CD4-positive, alpha-beta T cell treated with Interleukin-6 for 4 hours (primary cell): Measurements from ENCODE around the gene SORT1.
"Not testable (repeated sequence)": the region's sequence is repeated elsewhere in the genome, so short reads cannot be mapped to it uniquely, and the experiment has no call there.

Experiments used
- DNase-seq: peaks from one replicate; pipeline ENCODE4 v3.0.0-alpha.2; 2020; ENCODE audit warnings: mixed read lengths

SORT1 gene

DNA sequence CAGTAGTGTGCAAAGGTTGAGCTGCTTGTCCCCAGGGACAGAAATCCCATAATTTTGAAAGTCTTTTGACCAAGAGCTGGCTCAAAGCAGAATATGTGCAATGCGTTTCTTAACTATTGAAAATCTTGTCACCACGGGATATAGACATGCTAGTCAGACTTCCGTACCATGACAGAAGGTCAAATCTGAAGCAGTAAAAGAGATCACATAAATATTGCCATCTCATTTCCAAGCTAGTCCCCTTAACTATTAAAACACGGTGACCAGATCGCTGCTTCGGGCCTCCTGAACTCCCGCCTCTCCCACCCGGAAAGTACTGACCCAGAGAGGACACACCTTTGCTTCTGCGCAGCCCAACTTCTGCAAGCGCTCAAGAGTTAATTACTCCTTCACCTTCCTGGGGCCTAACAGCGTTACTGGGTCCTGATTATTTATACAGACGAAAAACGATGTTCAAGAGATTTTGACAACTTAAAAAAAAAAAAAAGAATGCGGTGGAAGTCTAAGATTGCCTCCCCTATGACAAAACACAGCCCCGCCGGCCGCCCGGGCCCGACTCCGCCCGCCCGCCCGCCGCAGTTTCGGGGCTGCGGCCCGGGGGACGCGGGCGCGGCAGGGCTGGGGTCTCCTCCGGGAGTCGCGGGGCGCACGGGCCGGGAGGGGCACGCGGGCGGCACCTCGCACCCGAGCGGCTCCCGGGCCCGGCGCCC is 692 bp downstream of the SORT1 start:
- no peak for DNase-seq

DNA sequence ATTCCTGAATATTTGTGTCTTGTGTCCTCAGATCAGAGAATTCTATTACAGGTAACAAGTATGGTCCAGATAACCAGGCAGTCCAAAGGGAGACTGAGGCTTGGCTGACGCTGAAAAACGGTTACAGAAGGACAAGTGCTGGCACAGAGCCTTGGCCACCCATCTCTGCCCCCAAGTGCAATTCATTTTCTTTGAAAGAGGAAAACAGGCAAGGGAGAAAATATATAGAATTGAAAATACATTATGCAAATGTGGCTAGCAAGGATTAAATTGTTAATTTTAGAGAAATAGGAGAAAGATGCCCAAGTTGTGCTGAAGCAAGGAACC is 1.2 kb downstream of the SORT1 start:
- no peak for DNase-seq

DNA sequence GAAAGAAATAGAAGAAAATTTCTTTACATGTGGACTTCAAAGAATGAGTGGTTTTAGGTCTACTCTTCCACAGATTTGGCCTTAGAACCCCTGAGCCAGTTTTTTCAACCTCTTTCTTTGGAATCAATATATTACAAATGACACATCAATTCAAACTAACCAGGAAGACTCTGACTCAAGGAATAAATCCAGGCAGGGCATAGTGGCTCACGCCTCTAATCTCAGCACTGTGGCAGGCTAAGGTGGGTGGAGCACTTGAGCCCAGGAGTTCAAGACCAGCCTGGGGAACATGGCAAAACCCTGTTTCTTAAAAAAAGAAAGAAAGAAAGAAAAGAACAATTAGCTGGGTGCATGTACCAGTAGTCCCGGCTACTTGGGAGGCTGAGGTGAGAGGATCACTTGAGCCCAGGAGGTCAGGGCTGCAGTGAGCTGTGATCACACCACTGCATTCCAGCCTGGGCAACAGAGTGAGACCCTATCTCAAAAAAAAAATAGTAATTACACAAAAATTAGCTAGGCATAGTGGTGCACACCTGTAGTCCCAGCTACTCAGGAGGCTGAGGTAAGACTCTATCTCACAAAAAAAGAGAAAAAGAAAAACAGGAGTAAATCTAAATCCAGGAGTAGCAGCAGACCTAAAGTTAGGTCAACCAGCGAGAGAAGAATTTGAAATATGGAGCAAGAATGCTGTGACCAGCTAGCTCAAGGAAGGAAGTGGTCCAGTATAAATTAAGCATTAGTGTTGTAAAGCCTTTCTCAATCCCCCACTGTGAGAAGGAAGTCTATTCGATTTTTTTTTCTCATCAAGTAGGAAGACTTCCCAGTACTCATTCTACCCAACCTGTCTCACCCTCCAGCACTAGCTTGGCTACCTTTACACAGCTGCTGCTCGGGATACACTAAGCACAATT is 1.9 kb downstream of the SORT1 start:
- DNase-seq: no peak

DNA sequence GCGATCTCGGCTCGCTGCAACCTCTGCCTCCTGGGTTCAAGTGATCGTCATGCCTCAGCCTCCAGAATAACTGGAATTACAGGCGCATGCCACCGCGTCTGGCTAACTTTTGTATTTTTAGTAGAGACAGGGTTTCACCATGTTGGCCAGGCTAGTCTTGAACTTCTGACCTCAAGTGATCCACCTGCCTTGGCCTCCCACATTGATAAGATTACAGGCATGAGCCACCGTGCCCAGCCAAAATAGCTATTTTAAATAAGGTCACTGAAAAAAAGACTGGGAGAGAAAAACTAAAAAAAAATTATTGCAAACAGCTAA is 2.5 kb downstream of the SORT1 start:
- not testable (repeated sequence) for DNase-seq

DNA sequence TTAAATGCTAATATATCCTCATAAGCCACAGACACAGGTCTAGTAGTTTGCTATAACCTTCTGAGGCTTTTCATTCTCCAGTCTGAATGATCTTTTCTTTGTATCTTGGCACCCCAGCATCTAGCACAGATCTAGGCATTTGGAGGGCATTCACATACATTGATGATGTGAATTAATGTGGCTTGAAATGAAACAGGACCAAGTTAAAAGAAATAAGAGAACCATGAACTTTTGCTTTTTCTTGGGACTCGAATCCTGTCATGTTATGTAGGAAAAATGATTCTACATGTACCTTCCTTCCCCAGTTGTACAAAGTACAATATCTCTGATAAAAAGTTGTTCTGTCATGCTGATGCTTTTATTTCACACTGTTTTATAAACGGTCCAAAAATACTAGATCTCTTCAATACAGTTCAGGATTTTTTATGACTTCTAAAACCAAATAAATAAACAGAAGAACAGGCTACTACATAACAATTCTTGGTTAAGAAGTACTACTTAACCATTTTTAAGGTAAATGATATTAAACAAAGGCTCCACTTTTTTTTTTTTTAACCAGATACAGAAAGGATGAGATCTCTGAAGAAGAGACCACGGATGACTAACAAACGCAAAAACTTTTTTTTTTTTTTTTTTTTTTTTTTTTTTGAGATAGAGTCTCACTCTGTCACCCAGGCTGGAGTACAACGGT is 3.0 kb downstream of the SORT1 start:
- DNase-seq: no peak

DNA sequence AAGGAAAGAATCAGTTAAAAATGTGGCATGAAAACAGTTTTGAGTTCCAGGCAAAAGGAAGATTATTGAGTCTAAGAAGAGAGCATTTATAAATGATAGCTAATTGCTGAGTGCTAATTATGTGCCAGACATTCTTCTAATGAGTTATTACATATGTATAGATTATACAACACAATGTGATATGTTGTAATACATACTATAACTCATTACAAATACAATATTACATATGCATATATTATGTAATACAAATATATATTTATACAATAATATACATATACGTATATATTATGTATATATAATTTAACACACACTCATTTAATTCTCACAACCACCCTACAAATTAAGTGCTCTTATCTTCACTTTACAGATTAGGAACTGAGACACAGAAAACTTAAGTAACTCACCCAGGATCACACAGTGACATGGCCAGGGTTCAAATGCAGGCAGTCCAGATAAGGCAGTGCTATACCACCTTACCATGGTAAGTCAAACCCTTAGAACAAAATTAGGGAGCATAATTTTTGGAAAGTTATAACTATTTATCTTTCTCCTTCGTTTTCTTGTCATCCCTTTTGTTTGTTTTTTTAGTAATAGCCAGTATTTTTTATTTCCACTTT is 4.0 kb downstream of the SORT1 start:
- no peak for DNase-seq

DNA sequence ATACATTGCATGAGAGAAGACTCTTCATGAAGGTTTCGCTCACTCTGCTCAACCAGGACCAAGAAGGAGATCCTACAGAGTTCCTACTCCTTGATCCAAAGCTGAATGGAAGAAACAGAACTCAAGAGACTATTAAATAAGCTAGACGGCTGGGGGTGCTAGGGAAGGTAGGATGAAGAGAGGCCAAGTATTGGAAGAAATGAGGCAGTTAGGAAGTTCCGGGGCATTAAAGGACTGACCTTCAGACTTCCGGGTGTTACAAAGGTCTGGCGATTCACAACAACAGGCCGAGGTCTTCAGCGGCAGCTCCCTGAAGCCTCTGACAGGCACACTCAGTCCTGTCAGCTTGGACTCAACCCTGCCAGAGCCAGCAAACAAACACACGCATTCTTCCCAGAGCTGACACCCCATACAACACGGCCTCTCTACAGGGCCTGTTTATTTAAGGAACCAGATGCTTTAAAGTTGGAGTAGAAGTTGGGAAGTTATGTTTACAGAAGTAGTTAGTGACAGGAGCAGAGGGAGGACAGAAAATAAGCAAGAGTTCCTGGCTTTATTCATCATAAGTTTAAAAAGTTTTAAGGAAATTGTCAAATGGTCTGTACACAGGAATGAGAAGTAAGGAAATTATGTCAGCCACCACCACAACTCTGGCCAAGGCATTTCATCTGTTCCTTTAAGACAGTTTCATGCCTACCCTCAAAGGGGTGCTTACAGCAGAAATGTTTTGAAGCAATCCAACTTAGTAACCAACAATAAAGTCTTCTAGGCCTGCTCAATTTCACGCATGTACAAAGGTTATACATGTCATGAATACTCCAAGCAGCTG is 4.7 kb downstream of the SORT1 start:
- no peak for DNase-seq

DNA sequence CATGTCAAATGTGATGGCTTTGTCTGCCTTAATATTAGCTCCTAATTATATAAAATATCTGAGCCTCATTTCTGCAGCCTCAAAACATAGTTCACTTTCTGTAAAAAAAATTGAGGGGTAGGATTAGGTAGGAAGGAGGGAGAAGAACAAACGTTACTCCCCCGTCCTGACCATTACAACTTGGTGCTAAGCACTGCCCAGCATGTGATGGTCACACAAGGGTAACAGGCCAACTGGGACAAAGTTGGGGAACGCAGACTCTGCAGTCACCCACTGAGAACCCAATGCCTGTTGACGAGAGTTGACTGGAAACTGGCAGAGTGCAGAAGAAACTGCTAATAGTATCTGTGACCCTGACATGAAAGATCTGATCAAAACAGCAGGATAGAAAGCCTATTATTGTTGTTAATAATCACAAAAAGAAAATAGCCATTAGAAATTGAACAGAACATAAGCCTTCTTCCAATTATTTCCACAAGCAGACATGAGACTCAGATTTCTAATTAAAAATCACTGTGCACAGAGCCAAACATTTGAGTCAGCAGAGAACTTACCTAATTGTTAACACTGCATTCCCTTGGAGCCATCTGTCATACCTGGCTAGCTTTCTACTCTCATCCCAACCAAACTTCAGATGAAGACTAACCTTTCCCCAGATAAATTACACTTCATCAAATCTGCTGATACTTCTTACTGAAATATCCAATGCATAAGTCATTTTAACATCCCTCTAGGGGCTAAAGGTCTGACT is 5.5 kb downstream of the SORT1 start:
- DNase-seq: no peak

DNA sequence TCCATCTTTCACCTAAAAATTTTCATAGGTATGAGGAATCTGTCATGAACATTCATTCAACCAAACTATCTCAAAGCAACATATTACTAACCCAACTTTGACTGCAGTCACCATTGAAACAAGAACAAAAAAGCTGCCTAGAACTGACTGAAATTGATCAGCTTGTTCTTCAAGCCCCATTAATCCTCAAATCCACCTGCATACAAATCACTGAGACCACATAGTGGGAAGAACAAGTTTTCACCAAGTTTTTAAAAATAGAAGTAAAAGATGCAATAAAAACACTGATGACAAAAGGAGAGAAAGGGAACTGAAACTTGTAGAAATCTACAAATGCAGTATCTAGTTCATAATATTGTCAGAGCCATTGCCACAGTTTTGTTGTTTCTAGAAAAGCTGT is 6.1 kb downstream of the SORT1 start:
- no peak for DNase-seq

DNA sequence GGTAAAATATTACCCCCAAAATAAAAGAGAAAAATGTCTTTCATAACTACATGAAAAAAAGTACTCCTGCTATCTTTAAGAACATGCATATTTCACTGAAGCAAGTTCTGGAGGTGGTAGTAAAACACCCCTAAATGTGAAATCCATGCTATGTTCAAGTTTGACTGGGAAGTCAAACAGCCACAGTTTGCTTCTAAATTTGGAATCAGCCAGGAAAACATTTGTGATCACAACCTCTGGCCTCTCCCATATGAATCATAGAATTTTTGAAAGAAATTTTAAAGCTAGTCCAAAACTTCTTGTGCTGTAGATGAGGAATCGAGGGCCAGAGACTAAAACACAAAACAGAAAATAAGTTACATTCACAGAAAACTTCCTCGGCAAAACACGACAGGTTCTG is 6.6 kb downstream of the SORT1 start:
- DNase-seq: no peak

DNA sequence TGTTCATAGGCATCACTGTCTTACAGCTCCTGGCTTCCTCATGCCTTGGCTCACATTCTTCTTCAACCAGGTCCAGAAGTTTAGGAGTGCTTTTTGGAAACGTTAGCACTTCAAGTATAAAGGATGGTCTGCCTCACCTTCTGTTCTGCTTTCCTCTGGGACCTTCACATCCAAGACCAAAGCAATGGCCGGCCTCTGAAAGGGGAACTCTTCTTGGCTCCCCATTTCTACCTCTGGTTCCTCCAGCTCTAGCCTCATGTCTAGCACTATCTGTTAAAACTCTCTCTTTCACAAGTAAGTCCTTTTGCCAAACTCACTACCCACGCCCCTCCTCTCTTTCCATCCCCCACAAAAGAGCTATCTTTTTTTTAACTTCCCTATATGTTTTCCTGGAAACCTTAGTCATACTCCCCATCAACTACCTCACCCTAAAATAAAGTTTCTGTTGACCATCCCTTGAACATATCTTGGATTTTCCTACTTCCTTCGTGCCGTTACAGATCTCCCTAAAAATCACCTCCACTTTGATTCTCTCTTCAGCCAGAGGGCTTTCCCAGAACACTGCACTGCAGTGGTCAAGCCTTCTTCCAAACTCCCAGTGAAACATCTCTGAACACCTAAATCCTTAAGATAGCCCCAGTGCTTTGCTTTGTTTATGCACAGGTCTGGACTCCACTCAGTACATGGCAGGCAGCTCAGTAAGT is 7.9 kb downstream of the SORT1 start:
- DNase-seq: no peak

DNA sequence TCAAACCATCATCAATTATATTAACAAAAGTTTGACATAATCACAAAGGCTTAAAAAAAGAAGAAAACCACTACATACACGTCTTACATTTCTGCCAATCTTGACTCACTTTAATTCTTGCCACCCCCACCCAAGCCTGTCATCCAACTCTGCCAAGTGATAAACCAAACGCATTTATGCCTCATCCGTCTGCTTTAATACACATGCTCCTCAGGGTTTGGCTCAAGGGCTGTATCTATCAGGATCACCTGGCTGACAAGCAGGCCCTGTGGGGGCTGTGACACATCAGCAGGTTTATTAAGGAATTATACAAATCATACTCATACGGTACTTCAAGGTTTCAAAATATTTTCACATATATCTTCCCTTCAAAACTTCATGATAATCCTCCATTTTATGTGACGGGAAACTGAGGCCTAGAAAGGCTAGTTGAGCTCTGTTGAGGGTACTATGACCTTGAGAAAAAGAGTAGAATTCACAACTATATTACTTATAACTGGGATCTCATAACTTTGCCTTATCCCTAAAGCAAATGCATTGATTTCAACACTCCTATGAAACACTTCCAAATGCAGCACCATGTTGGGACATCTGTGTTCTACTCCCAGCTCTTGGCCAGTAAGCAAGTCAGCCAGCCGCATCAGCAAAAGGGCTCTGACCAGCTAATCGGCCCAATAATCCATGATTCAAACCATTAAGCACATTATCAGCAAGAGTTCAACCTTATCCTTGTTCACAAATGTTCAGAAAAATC is 8.7 kb downstream of the SORT1 start:
- no peak for DNase-seq

DNA sequence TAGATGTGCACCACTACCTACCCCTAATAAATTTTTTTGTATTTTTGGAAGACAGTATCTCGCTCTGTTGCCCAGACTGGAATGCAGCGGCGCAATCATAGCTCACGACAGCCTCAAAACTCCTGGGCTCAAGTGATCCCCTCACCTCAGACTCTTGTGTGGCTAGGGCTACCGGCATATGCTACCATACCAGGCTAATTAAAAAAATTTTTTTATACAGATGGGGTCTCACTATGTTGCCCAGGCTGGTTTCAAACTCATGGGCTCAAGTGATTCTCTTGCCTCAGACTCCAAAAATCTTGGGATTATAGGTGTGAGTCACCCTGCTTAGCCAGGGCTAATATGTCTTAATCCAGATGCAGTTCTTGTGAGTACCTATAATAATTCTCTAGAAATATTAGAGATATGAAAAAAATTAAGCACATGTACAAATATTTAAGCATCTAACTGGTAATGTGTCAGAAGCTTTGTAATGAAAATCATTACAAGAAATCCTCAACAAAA is 9.5 kb downstream of the SORT1 start:
- no peak for DNase-seq

DNA sequence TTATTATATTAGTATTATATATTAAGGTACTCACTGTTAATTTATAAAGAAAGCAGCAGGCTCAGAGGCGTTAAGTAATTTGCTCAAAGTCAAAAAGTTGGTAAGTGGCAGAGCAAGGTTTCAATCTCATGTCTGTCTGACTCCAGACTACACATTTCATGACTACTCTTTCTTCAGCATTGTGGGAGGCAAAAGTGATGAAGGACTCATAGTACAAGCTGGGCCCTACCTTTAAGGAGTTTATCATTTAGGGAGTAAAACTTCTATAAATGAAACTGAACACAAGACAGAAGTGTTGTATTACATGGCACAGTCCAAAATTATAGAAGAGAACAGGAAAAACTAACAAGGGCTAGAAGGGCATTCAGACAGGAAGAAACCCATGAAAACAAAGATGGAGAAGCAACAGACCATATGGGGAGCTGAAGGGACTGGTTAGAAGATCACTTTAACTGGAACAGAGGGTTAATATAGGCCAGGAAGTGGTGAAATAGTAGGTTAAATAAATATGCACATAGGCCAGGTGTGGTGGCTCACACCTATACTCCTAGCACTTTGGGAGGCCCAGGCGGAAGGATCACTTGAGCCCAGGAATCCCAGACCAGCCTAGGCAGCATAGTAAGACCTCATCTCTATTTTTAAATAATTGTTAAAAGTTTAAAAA is 11.5 kb downstream of the SORT1 start:
- no peak for DNase-seq

DNA sequence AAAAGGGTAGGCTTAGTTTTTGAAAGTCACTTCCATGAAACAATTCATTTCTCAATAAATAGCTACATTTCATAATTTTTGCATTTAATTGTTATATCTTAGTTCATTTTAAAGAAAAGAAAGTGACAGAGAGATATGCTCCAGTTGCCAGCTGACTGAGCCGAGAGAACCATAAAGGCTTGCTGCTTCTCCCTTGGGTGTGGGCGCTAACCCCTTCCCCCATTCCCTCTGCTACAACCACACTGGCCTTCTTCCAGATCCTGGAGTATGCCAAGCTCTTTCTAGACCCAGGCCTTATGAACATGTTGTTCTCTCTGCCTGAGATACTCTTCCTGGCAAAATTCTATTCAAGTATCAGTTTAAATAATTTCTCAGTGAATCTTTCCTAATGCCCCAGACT is 12.3 kb downstream of the SORT1 start:
- DNase-seq: no peak

DNA sequence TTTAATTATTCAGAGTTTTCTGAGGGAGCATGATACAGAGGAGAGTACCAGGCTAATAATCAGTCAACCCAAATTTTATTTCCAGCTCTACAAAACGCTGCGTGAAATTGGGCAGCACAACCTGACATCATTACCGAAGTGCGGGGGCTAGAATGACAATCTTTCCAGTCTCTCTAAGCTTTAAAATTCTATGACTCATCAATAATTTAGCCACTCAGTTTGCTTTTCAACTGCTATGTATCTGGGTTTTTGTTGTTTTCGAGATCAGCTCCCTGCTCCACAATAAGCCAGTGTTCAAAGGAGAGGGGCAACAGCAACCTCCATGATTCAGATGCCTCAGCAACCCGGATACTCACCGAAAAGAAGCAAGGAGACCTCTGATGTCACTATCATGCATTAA is 13.9 kb downstream of the SORT1 start:
- no peak for DNase-seq

DNA sequence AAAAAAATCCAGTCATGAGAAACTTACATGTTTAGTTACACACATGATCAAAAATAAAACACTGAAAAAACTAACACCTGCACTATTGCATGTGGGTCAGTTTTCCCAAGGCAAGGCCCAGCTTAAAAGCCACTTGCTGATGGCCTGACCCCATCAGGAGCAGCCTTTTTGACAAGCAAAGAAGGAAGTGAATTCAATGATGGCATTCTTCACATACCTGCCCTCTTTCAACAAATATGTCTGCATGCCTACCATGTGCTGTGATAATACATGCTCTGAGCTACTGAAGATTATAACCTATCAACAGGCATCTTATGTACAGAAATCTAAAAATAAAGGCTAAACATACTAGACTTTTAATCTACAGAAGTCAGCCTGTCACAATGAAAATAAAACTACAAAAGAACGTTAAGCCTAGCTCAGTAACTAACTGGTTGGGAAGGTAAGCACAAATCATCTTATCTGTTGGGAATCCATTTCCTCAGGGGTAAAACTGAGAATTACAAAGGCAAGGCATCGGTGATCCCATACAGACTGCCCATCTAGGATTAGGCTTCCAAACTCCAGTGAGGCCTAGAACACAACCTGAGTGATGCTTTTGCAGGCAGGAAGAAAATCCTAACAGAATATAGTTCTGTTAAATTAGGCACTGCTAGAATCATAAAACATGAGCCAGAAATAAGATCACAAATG is 14.5 kb downstream of the SORT1 start:
- DNase-seq: no peak

DNA sequence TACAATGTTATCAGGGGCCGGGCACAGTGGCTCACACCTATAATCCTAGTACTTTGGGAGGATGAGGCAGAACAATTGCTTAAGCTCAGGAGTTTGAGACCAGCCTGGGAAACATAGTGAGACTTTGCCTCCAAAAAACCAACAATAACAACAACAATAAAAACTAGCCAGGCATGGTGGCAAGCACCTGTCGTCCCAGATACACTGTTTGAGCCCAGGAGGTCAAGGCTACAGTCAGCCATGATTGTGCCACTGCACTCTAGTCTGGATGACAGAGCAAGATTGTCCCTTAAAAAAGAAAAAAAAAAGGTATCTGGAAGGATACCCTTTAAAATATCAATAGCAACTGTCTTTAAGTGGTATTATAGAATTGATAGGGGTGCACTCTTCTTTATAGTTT is 16.1 kb downstream of the SORT1 start:
- DNase-seq: no peak

DNA sequence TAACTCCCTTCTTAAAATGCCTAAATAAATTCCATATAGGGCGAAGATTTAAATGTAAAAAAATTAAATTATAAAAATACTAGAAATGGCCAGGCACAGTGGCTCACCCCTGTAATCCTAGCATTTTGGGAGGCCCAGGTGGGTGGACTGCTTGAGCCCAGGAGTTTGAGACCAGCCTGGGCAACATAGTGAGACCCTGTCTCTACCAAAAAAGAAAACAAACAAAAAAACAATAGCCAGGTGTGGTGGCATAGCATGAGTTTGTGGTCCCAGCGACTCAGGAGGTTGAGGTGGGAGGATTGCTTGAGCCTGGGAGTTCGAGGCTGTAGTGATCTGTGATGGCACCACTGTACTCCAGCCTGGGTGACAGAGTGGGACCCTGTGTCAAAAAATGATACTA is 17.8 kb downstream of the SORT1 start:
- DNase-seq: no peak
